Measurements from ENCODE around the gene TEC. TPM values are rescaled to one million over a fixed set of nuclear protein-coding genes. Genes with fewer than 3 reads are reported as not detected.
A peak's percentile ranks its signal among the peaks of the same experiment; 100 is the strongest.

TEC gene
- total RNA-seq, 2 experiments from 2014 or later, result 3.6 to 4.2 TPM

- H3K27me3 Mint-ChIP-seq, result no peaks in the 10 kb centered on the region
- no peak for ATAC-seq
- intact Hi-C loops (cut with micrococcal nuclease), result no loop called here
Observed at GRCh38 chr4:48234575-48234974, 35.1 kb downstream of the TEC start.

GRCh38 chr4:48228949-48229348 lies 40.7 kb downstream of the TEC start:
- Mint-ChIP-seq H3K4me3 (no peak overlapping the region), H3K36me3 (ENCODE audit: low read depth) (peaks cover 4% of the 10 kb centered on the region), H3K9me3 (no peaks in the 10 kb centered on the region), H3K27ac (no peak overlapping the region), H3K4me1 (ENCODE audit: low read depth) (peaks cover under 1% of the 10 kb centered on the region), H3K27me3 (no peaks in the 10 kb centered on the region)
- POLR2A ChIA-PET, result no interaction called here
- ATAC-seq, result no peak
- intact Hi-C loops (cut with micrococcal nuclease), result no loop called here
- CTCF ChIA-PET, result interaction anchor here (1.2 kb wide), 1 partner anchor 18 kb away, joined by 3 read pairs; no protein-coding TSS in a partner anchor
- no peak for TF ChIP-seq CTCF (IDR thresholded peaks at IDR 0.05)
- no peak for DNase-seq

More at GRCh38 chr4:48234575-48234974, 35.1 kb downstream of the TEC start:
- DNase-seq, result no peak
- H3K36me3 Mint-ChIP-seq (ENCODE audit: low read depth), result no peaks in the 10 kb centered on the region
- no peaks in the 10 kb centered on the region for H3K9me3 Mint-ChIP-seq
- ChIA-PET CTCF (interaction anchor here (1.5 kb wide), 1 partner anchor 18 kb away, joined by 3 read pairs; no protein-coding TSS in a partner anchor), POLR2A (no interaction called here)
- peaks cover 14% of the 10 kb centered on the region for H3K4me1 Mint-ChIP-seq (ENCODE audit: low read depth)
- no peak for TF ChIP-seq CTCF (IDR thresholded peaks at IDR 0.05)
- no peak overlapping the region for H3K27ac Mint-ChIP-seq
- no peak overlapping the region for H3K4me3 Mint-ChIP-seq

- DNase-seq (peak; percentile 6), ATAC-seq (no peak)
- no peak for TF ChIP-seq CTCF (IDR thresholded peaks at IDR 0.05)
- H3K27me3 Mint-ChIP-seq, result no peaks in the 10 kb centered on the region
- no peak overlapping the region for H3K27ac Mint-ChIP-seq
- H3K9me3 Mint-ChIP-seq, result no peaks in the 10 kb centered on the region
- intact Hi-C loops (cut with micrococcal nuclease), result no loop called here
- H3K36me3 Mint-ChIP-seq (ENCODE audit: low read depth), result peaks cover 4% of the 10 kb centered on the region
- H3K4me1 Mint-ChIP-seq (ENCODE audit: low read depth), result no peaks in the 10 kb centered on the region
- H3K4me3 Mint-ChIP-seq, result no peak overlapping the region
- CTCF ChIA-PET, result interaction anchor here (1.2 kb wide), 1 partner anchor 16 kb away, joined by 3 read pairs; no protein-coding TSS in a partner anchor
- POLR2A ChIA-PET, result no interaction called here
Observed at GRCh38 chr4:48227662-48228061, 42.0 kb downstream of the TEC start.

- H3K27ac Mint-ChIP-seq, result no peak overlapping the region
- no peaks in the 10 kb centered on the region for H3K4me1 Mint-ChIP-seq (ENCODE audit: low read depth)
- intact Hi-C loops (cut with micrococcal nuclease), result no loop called here
- no peak for DNase-seq
- no peak overlapping the region for H3K4me3 Mint-ChIP-seq
- no peaks in the 10 kb centered on the region for H3K9me3 Mint-ChIP-seq
- no peak for ATAC-seq
- peaks cover 4% of the 10 kb centered on the region for H3K36me3 Mint-ChIP-seq (ENCODE audit: low read depth)
- TF ChIP-seq CTCF (IDR thresholded peaks at IDR 0.05), result no peak
- CTCF ChIA-PET, result interaction anchor here (0.7 to 1.5 kb wide), 2 partner anchors 42 to 142 kb away, joined by 3 read pairs; no protein-coding TSS in a partner anchor
- H3K27me3 Mint-ChIP-seq, result no peaks in the 10 kb centered on the region
- POLR2A ChIA-PET, result no interaction called here
Observed at GRCh38 chr4:48226199-48226598, 43.4 kb downstream of the TEC start.

- POLR2A ChIA-PET, result interaction anchor here (0.7 kb wide), 1 partner anchor 439 kb away, joined by 3 read pairs; no protein-coding TSS in a partner anchor
- no peak for DNase-seq
- Mint-ChIP-seq H3K36me3 (ENCODE audit: low read depth) (peaks cover 4% of the 10 kb centered on the region), H3K27ac (no peak overlapping the region), H3K9me3 (no peaks in the 10 kb centered on the region), H3K27me3 (no peaks in the 10 kb centered on the region), H3K4me1 (ENCODE audit: low read depth) (no peaks in the 10 kb centered on the region), H3K4me3 (no peak overlapping the region)
- no peak for TF ChIP-seq CTCF (IDR thresholded peaks at IDR 0.05)
- ATAC-seq, result no peak
- CTCF ChIA-PET, result interaction anchor here (1.5 kb wide), 1 partner anchor 42 kb away, joined by 3 read pairs; no protein-coding TSS in a partner anchor
- intact Hi-C loops (cut with micrococcal nuclease), result no loop called here
Observed at GRCh38 chr4:48225368-48226141, 44.1 kb downstream of the TEC start.
